ENCODE measurements around the gene SOAT2. TPM values are rescaled to one million over a fixed set of nuclear protein-coding genes. Genes with fewer than 3 reads are reported as not detected.

The SOAT2 gene
- total RNA-seq, 4 donors from 2014 or later = 0.82 TPM; not detected in 3

- H3K36me3 ChIP-seq = no peaks in the 10 kb centered on the region
- H3K27me3 ChIP-seq = no peaks in the 10 kb centered on the region
- TF ChIP-seq CTCF (IDR thresholded peaks at IDR 0.05) (no peak), POLR2A (IDR thresholded peaks at IDR 0.05) (no peak)
- H3K4me1 ChIP-seq = no peaks in the 10 kb centered on the region
- no peaks in the 10 kb centered on the region for H3K9me3 ChIP-seq
- DNase-seq = no peak
- no peak overlapping the region for H3K4me3 ChIP-seq
- intact Hi-C loops (cut with DNase I; ENCODE audit: low total_unique reads) = no loop called here
- H3K27ac ChIP-seq = no peak overlapping the region
Observed at GRCh38 chr12:53143355-53143754, 40.1 kb downstream of the SOAT2 start.

GRCh38 chr12:53145383-53146260 lies 42.3 kb downstream of the SOAT2 start:
- Histone ChIP-seq H3K9me3 (no peaks in the 10 kb centered on the region), H3K27me3 (no peaks in the 10 kb centered on the region), H3K27ac (no peak overlapping the region), H3K4me3 (no peak overlapping the region), H3K36me3 (no peaks in the 10 kb centered on the region), H3K4me1 (no peaks in the 10 kb centered on the region)
- intact Hi-C loops (cut with DNase I; ENCODE audit: low total_unique reads) = no loop called here
- no peak for TF ChIP-seq CTCF (IDR thresholded peaks at IDR 0.05)
- TF ChIP-seq POLR2A (IDR thresholded peaks at IDR 0.05) = no peak
- DNase-seq = no peak

GRCh38 chr12:53147181-53147580 lies 43.9 kb downstream of the SOAT2 start:
- DNase-seq = no peak
- TF ChIP-seq CTCF (IDR thresholded peaks at IDR 0.05) = no peak
- TF ChIP-seq POLR2A (IDR thresholded peaks at IDR 0.05) = no peak

GRCh38 chr12:53147653-53148052 lies 44.4 kb downstream of the SOAT2 start:
- intact Hi-C loops (cut with DNase I; ENCODE audit: low total_unique reads) = no loop called here
- Histone ChIP-seq H3K4me1 (no peaks in the 10 kb centered on the region), H3K27ac (no peak overlapping the region), H3K27me3 (no peaks in the 10 kb centered on the region), H3K9me3 (no peaks in the 10 kb centered on the region), H3K36me3 (no peaks in the 10 kb centered on the region), H3K4me3 (no peak overlapping the region)
- TF ChIP-seq POLR2A (IDR thresholded peaks at IDR 0.05) (no peak), CTCF (IDR thresholded peaks at IDR 0.05) (no peak)
- DNase-seq = no peak

More at GRCh38 chr12:53147181-53147580, 43.9 kb downstream of the SOAT2 start:
- Histone ChIP-seq H3K27me3 (no peaks in the 10 kb centered on the region), H3K9me3 (no peaks in the 10 kb centered on the region), H3K4me1 (no peaks in the 10 kb centered on the region), H3K4me3 (no peak overlapping the region), H3K36me3 (no peaks in the 10 kb centered on the region), H3K27ac (no peak overlapping the region)
- intact Hi-C loops (cut with DNase I; ENCODE audit: low total_unique reads) = no loop called here

GRCh38 chr12:53151039-53151438 lies 47.8 kb downstream of the SOAT2 start:
- Histone ChIP-seq H3K36me3 (no peaks in the 10 kb centered on the region), H3K27ac (no peak overlapping the region), H3K27me3 (no peaks in the 10 kb centered on the region), H3K4me3 (no peak overlapping the region), H3K4me1 (no peaks in the 10 kb centered on the region), H3K9me3 (no peaks in the 10 kb centered on the region)
- no peak for DNase-seq
- TF ChIP-seq CTCF (IDR thresholded peaks at IDR 0.05) = no peak
- intact Hi-C loops (cut with DNase I; ENCODE audit: low total_unique reads) = no loop called here

All from uterus (tissue), 4 donors.